Measurements from ENCODE around the gene CDCA8. TPM values are rescaled to one million over a fixed set of nuclear protein-coding genes. Genes with fewer than 3 reads are reported as not detected.

Gene CDCA8
- total RNA-seq, 2 donors from 2014 or later: 14.9 to 44.5 TPM

DNA sequence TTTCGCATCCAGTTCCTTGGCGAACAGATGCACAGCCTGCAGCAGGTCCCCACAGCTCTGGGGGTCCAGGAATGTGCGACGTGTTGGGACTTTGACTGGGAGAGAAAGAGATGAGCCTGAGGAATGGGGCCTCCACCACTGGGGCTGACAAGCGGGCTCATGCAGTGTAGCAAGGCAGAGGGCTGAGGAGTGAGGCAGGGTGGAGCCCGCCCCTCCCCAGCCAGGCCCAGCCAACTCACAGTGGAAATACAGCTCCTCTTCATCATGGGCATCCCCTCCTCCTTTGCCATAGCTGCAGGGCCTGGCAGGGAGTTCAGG is 30.7 kb downstream of the CDCA8 start:
- Histone ChIP-seq H3K4me3 (no peak overlapping the region), H3K27me3 (no peaks in the 10 kb centered on the region), H3K36me3 (no peaks in the 10 kb centered on the region), H3K4me1 (no peaks in the 10 kb centered on the region), H3K27ac (no peak overlapping the region), H3K9ac (ENCODE audit: low read depth in 2 of 2, low read length in 2 of 2) (no peak overlapping the region), H3K9me3 (no peaks in the 10 kb centered on the region)
- no peak for DNase-seq
- TF ChIP-seq, protein P1, sequence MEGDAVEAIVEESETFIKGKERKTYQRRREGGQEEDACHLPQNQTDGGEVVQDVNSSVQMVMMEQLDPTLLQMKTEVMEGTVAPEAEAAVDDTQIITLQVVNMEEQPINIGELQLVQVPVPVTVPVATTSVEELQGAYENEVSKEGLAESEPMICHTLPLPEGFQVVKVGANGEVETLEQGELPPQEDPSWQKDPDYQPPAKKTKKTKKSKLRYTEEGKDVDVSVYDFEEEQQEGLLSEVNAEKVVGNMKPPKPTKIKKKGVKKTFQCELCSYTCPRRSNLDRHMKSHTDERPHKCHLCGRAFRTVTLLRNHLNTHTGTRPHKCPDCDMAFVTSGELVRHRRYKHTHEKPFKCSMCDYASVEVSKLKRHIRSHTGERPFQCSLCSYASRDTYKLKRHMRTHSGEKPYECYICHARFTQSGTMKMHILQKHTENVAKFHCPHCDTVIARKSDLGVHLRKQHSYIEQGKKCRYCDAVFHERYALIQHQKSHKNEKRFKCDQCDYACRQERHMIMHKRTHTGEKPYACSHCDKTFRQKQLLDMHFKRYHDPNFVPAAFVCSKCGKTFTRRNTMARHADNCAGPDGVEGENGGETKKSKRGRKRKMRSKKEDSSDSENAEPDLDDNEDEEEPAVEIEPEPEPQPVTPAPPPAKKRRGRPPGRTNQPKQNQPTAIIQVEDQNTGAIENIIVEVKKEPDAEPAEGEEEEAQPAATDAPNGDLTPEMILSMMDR (IDR thresholded peaks at IDR 0.05): no peak
- intact Hi-C loops (cut with DNase I): no loop called here

DNA sequence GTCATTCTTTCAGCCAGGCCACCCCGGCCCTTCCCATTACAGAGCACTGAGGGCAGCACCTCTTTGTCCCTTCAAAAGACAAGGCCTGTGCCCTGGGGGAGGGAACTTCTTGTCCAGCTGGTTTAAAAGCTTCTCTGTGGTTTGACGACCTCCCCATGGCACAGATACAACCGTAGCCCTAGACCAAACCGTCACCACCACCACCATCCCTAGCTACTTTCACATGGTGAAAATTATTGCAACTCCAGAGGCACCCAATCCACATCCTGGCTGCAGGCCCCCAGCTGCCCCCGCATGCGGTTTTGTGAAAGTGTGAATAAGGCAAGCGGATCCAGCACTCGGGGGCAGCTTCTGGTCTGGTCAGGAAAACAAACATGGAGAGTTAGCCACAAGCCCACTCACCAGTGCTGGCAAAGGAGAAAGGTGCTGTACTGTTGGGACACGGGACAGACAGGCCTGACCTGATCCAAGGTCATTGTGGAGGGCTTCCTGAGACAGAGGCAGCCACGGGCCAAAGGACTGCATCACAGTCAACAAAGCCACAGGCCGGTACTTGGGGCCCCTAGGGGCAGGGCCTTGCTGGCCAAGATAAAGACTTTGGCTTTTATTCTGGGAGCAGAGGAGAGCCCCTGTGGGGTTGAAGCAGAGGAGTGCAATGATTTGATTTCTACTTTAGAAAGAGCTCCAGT is 31.2 kb downstream of the CDCA8 start:
- DNase-seq: no peak
- Histone ChIP-seq H3K4me1 (no peaks in the 10 kb centered on the region), H3K27ac (no peak overlapping the region), H3K27me3 (no peaks in the 10 kb centered on the region), H3K4me3 (no peak overlapping the region), H3K9me3 (no peaks in the 10 kb centered on the region), H3K36me3 (no peaks in the 10 kb centered on the region), H3K9ac (ENCODE audit: low read depth in 2 of 2, low read length in 2 of 2) (no peak overlapping the region)
- intact Hi-C loops (cut with DNase I): no loop called here
- TF ChIP-seq, protein P1 (IDR thresholded peaks at IDR 0.05): no peak

DNA sequence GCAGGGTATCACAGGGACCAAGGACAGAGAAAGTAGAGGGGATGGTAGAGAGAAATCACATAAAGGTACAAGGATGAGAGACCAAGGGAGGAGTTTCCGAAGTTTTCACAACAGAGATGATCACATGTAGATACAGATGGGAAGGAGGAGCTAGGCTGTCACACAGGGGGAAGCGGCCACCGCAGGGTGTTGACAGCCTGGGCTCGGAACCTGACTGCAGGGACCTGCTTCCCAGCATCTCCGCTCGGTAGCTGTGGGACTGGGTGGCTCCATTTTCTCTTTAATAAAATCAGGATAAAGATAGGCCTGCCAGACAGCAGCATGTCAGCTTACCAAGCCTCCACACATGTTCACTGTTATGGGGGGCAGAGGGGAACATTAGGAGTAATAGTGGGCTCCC is 32.3 kb downstream of the CDCA8 start:
- intact Hi-C loops (cut with DNase I): no loop called here
- Histone ChIP-seq H3K27ac (no peak overlapping the region), H3K9ac (ENCODE audit: low read depth in 2 of 2, low read length in 2 of 2) (no peak overlapping the region), H3K36me3 (no peaks in the 10 kb centered on the region), H3K9me3 (no peaks in the 10 kb centered on the region), H3K4me3 (no peak overlapping the region), H3K4me1 (no peaks in the 10 kb centered on the region), H3K27me3 (no peaks in the 10 kb centered on the region)
- TF ChIP-seq, protein P1 (IDR thresholded peaks at IDR 0.05): no peak
- no peak for DNase-seq

DNA sequence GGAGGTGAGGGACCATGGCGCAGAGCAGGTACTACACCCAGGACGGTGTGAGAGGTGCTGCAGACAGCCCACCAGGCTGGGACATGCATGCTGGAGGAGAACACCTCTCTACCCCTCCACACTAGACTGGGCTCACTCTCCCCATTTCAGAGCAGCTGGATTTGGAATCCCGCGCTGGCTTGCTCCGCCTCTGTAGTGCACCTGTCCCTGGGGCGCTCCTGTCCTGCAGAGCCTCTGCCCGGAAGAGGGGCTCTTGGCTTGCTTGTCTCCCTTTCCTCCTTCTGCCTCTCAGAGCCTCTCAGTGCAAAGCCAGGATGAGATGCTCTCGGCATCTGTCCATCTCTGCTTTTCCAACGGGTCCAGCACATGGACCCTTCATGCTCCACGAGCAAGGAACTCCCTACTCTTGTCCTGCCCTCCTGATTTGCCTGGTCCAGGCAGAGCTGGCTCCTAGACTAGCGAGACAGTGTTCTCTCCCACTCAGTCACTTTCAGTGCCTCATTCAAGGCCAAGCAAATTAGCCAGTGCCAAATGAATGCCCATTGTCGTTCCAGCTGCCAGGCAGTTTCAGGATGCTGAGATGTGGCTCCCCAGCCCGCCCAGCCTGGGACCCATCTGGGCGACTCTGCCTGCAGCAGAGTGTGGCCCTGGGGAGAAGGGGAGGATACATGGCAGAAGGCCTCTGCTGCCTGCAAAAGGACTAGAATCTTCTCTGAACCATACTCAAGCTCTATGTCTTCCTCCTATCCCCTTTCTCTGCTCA is 33.7 kb downstream of the CDCA8 start:
- Histone ChIP-seq H3K9me3 (no peaks in the 10 kb centered on the region), H3K4me3 (no peak overlapping the region), H3K4me1 (no peaks in the 10 kb centered on the region), H3K36me3 (no peaks in the 10 kb centered on the region), H3K27ac (no peak overlapping the region), H3K27me3 (no peaks in the 10 kb centered on the region), H3K9ac (ENCODE audit: low read depth in 2 of 2, low read length in 2 of 2) (no peak overlapping the region)
- no peak for DNase-seq
- TF ChIP-seq, protein P1 (IDR thresholded peaks at IDR 0.05): no peak
- intact Hi-C loops (cut with DNase I): no loop called here

DNA sequence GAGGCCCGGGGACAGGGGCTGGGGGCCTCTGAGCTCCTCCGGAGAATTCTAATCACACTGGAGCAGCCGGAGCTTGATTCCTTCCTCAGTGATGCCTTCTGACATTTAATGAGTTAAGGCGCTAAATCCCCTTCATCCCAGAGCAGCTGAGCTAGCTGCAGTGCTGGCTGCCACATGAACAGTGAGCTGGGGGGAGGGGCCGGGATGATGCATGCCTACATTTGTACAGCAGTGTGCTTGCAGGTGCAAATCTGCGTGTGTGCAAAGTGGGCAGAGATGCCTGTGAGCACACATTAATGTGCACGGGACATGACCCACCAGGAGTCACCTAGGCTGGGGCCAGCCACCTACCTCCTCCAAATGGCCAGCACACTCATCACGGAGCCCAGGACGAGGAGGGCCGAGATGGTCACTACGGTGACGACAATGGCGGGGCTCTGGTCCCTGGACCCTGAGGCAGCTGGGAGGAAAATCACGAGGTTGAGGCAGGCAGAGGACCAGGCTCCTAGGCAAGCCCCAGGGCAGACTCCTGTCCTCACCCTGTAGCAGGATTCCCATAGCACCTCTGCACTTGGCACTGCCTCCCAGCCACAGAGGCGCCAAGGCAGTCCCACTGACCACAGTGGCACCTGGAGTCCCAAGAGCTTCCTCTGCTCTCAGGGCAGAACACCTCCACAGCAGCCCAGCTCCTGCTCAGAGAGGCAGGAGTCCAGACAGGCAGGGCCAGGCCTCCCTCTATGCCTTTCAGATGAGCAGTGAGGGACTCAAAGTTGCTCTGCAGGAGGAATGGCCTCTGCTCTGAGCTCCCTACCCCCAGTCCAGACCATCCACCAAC is 34.7 kb downstream of the CDCA8 start:
- TF ChIP-seq, protein P1 (IDR thresholded peaks at IDR 0.05): no peak
- Histone ChIP-seq H3K9ac (ENCODE audit: low read depth in 2 of 2, low read length in 2 of 2) (no peak overlapping the region), H3K4me1 (no peaks in the 10 kb centered on the region), H3K4me3 (no peak overlapping the region), H3K9me3 (no peaks in the 10 kb centered on the region), H3K27ac (no peak overlapping the region), H3K27me3 (no peaks in the 10 kb centered on the region), H3K36me3 (no peaks in the 10 kb centered on the region)
- intact Hi-C loops (cut with DNase I): no loop called here
- no peak for DNase-seq
